GM19035 (cell line): ENCODE measurements around the gene CHST15.

Source experiments
- ATAC-seq: cut with Tn5 transposase; IDR thresholded peaks from one replicate; pipeline ENCODE4 v1.9.1; 2021; ENCODE audit not compliant: unreplicated experiment

Gene CHST15

DNA sequence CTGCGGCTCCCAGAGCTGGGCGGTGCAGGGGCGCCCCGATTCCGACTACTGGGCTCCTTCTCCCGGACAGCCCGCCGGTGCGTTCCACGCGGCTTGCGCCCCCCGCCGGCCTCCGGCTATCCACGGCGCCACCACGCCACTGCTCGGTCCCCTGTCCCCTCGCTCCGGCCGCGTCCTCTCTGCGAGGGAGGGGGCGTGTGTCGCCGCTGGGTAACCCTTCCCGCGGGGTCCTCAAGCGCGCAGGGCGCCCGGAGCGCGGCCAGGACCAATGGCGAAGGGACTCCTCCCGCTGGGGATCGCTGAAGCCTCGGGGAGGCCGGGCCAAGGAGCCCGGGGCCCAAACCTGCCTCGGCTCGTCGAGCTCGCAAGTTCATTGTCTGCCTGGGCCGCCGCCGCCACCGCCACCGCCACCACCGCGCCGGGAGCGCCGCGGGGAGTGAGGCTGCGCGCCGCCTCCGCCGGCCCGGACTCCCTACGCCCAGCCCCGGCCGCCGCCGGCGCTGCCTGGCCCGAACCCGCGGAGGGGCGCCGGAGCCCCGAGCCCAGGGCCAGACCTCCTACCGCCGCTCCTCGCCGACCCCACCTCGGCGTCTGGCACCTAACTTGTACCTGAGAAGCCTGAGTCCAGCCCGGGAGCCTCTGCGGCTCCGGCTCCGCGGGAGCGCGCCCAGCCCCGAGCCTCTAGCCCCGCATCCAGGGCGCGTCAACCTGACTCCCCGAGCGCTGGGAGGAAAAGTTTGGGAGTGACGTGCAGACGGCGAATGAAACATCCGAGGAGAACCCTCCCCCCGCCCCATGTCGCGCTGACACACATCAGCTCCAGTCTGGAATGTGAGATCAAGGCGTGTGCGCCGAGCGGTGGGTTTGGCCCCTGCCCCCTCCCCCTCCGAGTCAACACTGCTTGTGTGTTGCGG lies at the start of gene CHST15:
Gene CHST15 (minus strand): TSS at position 739 of the 914 bp plus-strand sequence. CDS start 47,386 bp downstream, outside the sequence.
- peak; percentile 18 for ATAC-seq

DNA sequence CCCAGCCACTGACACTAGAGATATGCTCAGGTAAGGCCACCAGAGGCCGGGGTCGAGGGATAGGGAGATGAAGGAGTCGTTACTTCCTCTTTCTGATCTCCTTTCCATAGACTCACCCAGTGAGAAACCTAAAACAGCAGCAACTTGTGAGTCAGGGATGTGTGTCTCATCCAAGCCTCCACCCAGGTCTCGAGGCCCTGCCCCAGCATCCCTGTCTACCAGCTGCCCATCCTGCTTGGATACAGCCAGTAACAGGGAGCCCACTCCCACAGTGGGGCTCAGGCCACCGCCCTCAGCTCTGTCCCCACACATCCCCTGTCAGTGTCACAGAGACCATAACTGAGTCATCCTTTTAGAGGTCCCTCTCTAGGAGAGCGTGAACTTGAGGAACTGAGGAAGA lies 49.6 kb upstream of the CHST15 start:
- no peak for ATAC-seq

DNA sequence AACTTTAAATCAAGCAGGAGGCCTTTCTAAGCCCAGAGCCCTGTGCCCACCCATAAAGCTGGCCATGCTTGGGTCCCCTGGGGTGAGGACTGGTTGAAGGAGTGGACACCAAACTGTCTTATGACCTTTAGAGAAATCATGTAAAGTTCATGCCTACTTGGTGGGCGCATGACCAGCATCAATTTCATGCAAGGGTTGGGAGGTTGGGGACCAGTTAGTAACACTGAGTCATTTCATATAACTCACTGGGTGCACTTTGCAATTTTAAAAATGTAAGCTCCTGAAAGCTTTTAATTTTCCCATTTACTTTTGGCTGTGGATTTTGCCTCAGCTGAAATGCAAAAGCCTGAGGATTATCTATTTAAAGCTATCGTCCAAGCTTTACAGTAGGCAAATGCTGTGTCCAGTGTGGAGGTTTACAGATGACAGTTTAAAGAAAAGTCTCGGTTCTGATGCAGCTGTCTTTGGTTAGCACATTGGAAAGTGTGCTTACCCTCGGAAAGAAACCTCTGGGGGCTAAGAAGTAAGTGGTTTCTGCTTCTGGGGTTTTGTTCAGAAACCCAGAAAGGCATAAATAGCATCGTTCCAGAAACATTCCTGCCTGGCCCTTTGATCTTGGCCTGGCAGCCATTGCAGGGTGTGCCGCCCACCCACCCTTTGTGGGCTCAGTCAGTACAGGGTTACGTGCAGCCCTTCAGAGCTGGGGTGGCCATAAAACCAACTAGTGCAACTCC lies 48.8 kb upstream of the CHST15 start:
- ATAC-seq, result no peak

GRCh38 chr10:124138883-124139348 lies 45.5 kb upstream of the CHST15 start:
- no peak for ATAC-seq

GRCh38 chr10:124138195-124138882 lies 44.9 kb upstream of the CHST15 start:
- ATAC-seq, result no peak

DNA sequence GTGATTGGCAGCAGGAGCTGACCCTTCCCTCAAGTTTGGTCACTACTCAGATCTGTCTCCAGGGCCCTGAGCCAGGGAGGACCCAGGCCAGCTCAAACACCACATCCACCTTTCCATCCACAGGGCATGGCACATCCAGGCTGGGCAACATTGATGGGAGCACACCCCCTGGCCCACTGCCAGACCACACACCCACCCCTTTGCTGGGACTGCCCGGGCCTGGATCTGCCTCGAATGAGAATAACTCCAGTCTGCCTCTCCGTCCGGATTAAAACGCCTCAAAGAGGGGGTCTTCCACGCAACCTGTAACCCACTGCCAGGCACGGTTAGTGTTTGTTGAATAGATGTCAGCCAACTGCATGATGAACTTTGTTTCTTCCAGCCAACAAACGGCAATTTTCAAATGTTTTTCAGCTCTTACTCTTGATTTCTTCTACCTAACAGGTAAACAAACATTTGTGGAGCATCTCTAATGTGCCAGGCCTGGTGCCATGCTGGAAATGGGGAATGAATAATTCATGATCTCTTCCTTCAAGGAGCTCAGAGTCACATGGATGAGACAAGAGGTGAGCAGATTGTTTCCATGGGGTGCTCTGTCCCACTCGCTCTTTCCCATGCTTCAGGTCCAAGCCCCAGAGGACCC lies 41.0 kb upstream of the CHST15 start:
- no peak for ATAC-seq

DNA sequence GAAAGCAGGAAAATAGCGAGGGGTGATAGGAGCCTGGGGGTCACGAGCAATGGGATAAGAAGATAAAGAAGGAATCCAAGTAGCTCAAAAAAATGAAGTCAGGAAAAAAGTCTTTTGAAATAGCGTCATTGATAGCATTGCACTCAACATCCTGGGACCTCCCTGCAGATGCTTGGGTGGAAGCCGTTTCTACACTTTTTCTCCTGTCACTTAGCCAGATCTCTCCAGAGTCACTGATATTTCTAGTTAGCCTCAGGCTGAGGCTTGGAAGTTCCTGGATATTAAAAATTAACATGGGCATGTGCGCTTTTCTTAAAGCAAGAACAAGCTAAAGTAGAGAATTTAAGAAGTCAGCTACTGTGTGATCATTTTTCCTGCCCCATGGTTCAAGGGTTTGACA lies 39.5 kb upstream of the CHST15 start:
- no peak for ATAC-seq

GRCh38 chr10:124132306-124132705 lies 38.9 kb upstream of the CHST15 start:
- no peak for ATAC-seq

- ATAC-seq, result no peak
Observed at GRCh38 chr10:124131172-124131571, 37.8 kb upstream of the CHST15 start.

- ATAC-seq, result no peak
Observed at GRCh38 chr10:124130198-124130900, 37.0 kb upstream of the CHST15 start.

DNA sequence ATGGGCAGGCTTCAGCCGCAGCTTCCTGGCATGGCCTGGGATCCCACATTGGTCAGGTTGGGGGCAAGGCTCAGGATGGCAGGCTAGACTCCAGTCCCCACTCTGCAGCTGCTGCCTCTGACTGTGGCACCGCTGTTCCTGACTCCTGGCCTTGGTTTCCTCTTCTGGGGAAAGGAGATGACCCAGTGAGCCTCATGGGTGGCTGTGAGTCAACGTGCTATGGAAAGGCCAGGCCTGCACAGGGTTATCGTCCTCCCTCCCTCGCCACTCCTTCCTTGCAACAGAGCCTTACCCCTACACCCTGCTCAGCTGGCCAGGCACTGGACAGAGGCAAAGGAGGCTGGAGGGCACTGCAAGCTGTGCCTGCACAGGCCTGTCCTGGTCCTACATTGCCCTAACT lies 36.1 kb upstream of the CHST15 start:
- ATAC-seq, result no peak

DNA sequence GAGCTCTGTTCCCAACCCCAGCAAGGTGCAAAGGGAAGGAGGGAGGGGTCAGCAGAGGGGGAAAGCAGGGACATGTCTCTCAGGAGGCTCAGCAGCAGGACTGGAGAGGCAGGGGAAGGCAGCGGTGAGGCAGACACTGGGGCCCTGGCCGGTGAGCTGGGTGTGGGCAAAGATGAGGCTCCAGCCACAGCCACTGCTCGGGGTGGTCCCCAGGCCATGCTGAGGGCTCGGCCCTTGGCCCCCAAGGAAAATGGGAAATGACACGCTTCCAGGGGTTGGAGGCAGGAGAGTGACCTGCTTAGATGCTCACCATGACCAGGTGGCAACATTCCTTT lies 35.4 kb upstream of the CHST15 start:
- ATAC-seq, result no peak

DNA sequence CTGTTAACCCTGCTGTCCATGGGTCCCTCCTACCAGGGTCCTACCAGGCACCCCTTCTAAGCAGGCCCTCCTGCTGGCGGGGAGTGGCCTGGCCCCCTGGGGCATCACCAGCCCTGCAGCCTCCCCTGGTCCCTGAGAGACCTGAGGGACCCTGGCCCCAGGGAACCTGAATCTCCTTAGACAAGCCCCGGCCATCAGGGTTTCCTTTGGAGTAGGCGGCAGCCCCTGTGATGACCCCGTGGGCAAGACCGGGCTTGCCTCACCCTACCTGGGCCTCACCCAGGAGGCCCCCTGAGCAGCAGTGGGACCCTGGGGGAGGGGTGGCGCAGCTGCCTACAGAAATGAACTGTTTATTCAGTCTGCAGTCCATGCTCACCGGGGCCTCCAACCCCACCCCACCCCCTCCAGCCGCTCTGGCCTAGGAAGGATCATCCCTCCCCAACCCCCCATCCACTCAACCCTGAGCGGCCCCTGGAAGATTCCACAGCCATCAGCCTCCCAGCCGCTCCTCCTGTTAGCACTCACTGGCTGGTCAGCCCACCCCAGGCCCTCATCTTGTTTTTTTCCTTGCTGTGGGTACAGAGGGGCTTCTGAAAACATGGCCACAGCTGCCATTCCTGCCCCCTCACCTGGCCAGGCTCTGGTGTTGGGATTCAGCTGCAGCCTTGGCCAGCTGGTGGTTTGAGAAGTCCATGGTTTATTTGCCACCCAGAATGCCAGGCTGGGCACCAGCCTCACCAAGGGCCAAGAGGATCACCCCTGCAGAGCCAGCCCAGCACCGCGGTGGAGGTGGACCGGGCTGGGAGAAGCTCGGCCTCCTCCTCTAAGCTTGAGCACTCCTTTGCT lies 34.8 kb upstream of the CHST15 start:
- no peak for ATAC-seq

GRCh38 chr10:124127563-124127962 lies 34.2 kb upstream of the CHST15 start:
- no peak for ATAC-seq

GRCh38 chr10:124126983-124127385 lies 33.6 kb upstream of the CHST15 start:
- ATAC-seq, result no peak

DNA sequence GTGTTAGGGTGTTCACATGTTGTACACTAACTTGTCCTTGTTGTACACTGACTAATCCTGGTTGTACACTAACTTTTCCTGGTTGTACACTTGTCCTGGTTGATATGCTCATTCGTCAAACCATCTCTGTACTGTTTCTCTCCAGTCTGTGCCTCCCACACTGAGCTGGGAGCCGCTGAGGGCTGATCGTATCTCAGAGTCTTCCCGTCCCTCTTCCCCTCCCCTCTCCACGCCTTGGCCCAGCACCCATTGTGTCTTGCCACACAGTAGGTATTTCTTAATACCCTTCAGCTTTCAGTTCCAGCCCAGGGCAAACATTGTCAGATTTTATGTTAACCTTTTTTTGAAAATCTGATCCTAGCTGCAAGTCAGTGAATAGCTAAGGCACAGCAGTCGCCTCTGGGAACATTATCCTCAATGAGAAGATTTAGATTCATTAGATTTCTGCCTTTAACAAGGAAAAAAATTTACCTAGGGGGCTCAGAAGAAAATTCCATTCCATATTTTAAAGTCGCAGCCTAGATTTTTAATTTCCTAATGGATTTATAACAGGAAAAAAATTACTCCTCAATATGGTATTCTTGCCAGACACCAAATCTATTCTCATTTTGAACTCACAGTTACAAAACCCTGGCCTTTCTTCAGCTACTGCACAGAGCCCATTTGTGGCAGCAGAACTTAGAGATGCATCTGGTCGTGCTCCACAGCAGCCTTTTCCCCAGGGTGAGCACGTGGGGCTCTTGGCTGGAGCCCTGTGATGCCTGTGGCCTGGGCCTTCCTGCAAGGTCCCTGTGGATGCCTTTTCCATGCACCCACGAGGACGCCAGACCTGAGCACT lies 33.0 kb upstream of the CHST15 start:
- no peak for ATAC-seq

DNA sequence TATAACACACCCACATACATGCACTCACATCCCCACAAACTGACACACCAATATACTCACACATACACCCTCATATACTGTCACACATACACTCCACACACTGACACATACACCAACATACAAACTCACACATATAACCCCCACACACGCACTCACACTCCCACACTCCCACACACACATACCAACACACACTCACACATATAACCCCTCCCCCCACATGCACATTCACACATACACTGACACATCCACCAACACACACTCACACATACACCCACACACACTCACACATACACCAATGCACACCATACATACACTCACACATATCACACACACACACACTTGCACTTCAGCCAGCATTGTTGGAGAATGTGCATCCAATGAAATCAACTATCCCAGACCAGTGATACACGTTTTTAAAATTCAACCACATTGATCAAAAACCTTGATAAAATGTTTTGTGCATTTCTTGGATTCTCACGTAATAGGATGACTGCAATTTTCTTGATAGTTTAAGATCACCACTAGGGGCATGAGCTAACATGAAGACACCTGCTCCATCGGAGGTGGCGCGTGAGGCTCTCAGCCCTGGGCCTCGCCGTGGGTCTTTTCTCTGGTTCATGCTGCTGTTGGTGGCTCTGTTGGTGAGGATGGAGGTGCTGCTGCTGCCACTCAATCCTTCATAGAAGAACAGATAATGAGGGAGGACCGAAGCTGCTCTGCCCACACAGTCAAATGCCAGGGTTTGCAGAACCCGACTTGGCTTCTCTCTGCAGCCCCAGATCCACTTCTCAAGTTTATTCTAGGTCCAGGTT lies 32.1 kb upstream of the CHST15 start:
- no peak for ATAC-seq

DNA sequence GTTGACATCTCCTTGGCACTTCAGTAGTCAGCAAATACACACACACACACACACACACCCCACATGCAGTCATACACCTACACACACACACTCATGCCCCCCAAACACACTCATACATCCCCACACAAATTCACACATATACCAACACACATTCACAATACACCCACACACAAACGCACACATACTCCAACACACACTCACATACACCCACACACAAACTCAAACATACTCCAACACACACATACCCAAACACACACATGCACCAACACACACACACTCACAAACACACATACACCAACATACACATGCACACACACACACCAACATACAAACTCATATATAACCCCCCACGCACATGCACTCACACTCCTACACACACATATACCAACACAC lies 31.4 kb upstream of the CHST15 start:
- ATAC-seq, result no peak
